Thoracic aorta (tissue), 2 donors: ENCODE results near the gene MICAL2. TPM values are rescaled to one million over a fixed set of nuclear protein-coding genes. Genes with fewer than 3 reads are reported as not detected.

ENCODE experiments used
- ATAC-seq: fragments of 150-250 bp; one replicate; pipeline ENCODE4 v1.8.0; 2017; ENCODE audit warnings: low read depth; ENCODE audit not compliant: insufficient number of reproducible peaks, low FRiP score
- DNase-seq: peaks from one replicate; pipeline ENCODE4 v3.0.0-alpha.2; 2020; ENCODE audit warnings: low spot score
- H3K27ac ChIP-seq, 2 donors: fragments of 200-600 bp; sonication (generic); 1 replicate in 1 of 2; 2 replicates in 1 of 2; pipeline ENCODE4 v1.5.1; 2016; ENCODE audit warnings: mild to moderate bottlenecking in 2 of 2, moderate library complexity in 2 of 2
- H3K27me3 ChIP-seq: fragments of 200-600 bp; sonication (generic); replicated peaks from 2 replicates; pipeline ENCODE4 v1.6.0; 2016; ENCODE audit warnings: mild to moderate bottlenecking; ENCODE audit not compliant: insufficient read depth
- H3K36me3 ChIP-seq: fragments of 200-600 bp; sonication (generic); one replicate; pipeline ENCODE4 v1.5.1; 2016
- H3K4me1 ChIP-seq, 2 donors: fragments of 200-600 bp; sonication (generic); 1 replicate in 1 of 2; 2 replicates in 1 of 2; pipeline versions ENCODE4 v1.5.1 to v1.6.0; 2016; ENCODE audit warnings: low read depth in 2 of 2, mild to moderate bottlenecking in 1 of 2; ENCODE audit not compliant: control insufficient read depth in 1 of 2
- H3K4me3 ChIP-seq: fragments of 200-600 bp; sonication (generic); 2 replicates; pipeline ENCODE4 v1.5.1; 2016; ENCODE audit warnings: mild to moderate bottlenecking
- H3K9me3 ChIP-seq: fragments of 200-600 bp; sonication (generic); 2 replicates; pipeline ENCODE4 v1.5.1; 2016
- total RNA-seq, 2 donors: library from RNA; depleted of rRNA; stranded (reverse); fragments of >200 nt; gene quantifications; one replicate each; pipeline versions ENCODE4 v1.1.0 to v1.2.3, GENCODE V29; 2016
- TF ChIP-seq, protein P1 (sequence below): fragments of 200-600 bp; sonication (generic); IDR thresholded peaks from one replicate; pipeline ENCODE4 v1.5.1; 2019; ENCODE audit warnings: antibody characterized with exemption

Gene MICAL2
- total RNA-seq, 2 donors from 2014 or later: 791 to 989 TPM

DNA sequence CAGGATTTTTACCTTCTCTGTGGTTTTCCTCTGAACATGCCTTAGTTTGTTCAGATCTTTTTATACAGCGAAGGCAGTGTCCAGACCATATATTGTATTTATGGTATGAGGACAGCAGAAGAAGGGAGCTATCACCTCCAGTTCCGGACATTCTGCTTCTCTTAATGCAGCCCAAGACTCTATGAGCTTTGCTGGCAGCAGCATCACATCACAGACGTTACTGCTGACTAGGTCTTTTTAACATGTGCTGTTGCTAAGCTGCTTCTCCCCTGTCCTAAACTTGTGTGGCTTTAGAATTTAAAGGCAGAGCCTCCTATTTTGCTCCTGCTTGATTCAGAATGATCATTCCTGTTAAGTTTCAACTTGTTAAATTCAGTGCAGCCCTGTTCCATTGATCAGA is 13.4 kb downstream of the MICAL2 start:
- ATAC-seq: no peak

DNA sequence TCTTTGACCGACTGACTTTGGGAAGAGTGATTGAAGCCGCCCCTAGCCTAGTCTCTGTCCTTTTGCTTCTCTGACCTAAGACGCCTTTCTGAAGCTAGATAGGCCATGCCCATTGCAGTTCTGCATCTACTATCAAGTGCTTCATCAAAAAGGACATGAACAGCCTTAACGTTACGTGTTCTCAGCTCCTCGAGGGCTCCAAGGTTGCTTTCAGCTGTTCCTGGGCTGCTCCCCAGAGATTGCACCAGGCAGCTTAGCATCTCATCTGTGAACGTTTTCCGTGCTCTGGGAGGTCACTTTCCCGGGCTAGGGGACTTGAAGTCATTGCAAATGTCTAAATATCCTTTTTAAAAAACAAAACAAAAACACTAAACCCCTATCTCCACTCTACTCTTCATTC is 13.9 kb downstream of the MICAL2 start:
- Histone ChIP-seq H3K36me3 (peaks cover 10% of the 10 kb centered on the region), H3K27ac (peak overlapping the region; percentile 51 to 80), H3K4me1 (peaks cover 81 to 92% of the 10 kb centered on the region in 2 donors), H3K4me3 (peak overlapping the region; percentile 9), H3K9me3 (no peaks in the 10 kb centered on the region), H3K27me3 (no peaks in the 10 kb centered on the region)
- TF ChIP-seq, protein P1, sequence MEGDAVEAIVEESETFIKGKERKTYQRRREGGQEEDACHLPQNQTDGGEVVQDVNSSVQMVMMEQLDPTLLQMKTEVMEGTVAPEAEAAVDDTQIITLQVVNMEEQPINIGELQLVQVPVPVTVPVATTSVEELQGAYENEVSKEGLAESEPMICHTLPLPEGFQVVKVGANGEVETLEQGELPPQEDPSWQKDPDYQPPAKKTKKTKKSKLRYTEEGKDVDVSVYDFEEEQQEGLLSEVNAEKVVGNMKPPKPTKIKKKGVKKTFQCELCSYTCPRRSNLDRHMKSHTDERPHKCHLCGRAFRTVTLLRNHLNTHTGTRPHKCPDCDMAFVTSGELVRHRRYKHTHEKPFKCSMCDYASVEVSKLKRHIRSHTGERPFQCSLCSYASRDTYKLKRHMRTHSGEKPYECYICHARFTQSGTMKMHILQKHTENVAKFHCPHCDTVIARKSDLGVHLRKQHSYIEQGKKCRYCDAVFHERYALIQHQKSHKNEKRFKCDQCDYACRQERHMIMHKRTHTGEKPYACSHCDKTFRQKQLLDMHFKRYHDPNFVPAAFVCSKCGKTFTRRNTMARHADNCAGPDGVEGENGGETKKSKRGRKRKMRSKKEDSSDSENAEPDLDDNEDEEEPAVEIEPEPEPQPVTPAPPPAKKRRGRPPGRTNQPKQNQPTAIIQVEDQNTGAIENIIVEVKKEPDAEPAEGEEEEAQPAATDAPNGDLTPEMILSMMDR: no peak
- ATAC-seq: no peak
- no peak for DNase-seq

More for the DNA sequence above, 13.4 kb downstream of the MICAL2 start:
- Histone ChIP-seq H3K9me3 (no peaks in the 10 kb centered on the region), H3K36me3 (peaks cover 6% of the 10 kb centered on the region), H3K27ac (peak overlapping the region; percentile 51 to 80), H3K27me3 (no peaks in the 10 kb centered on the region), H3K4me1 (peaks cover 83 to 93% of the 10 kb centered on the region in 2 donors), H3K4me3 (peak overlapping the region; percentile 9)
- TF ChIP-seq, protein P1: no peak
- no peak for DNase-seq

DNA sequence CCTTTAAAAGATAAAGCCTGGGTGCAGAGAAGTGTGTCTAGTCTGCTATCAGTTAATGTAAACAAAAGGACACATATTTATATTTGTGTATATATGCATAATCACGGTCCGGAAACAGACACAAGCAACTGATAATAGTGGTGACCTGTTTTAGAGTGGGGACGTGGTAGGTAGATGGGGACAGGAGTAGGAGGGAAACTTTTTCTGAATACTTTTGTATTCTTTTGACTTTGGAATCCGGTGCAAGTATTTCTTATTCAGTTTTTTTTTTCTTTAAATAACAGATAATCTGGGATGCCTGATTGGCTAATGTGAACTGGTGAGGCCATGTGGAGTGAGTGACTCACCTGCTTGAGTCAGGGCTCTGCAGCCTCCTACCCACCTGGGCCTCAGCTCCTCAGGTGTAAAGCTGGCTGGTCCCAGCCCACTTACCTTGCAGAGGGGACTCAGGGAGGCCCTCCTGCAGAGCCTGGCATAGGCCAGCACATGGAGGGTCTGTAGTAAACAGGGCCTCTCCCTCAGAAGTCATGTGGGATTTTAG is 15.3 kb downstream of the MICAL2 start:
- no peak overlapping the region for H3K4me3 ChIP-seq

GRCh38 chr11:12126344-12127019 is 16.1 kb downstream of the MICAL2 start:
- Histone ChIP-seq H3K27me3 (no peaks in the 10 kb centered on the region), H3K4me3 (no peak overlapping the region), H3K4me1 (peaks cover 72 to 88% of the 10 kb centered on the region in 2 donors), H3K27ac (peak overlapping the region; percentile 22 to 80), H3K9me3 (no peaks in the 10 kb centered on the region), H3K36me3 (peaks cover 11% of the 10 kb centered on the region)
- ATAC-seq (no peak), DNase-seq (no peak)
- TF ChIP-seq, protein P1: no peak

More for the DNA sequence above, 15.3 kb downstream of the MICAL2 start:
- H3K27ac ChIP-seq: peak overlapping the region; percentile 51 to 80
- H3K27me3 ChIP-seq: no peaks in the 10 kb centered on the region
- DNase-seq (no peak), ATAC-seq (no peak)
- TF ChIP-seq, protein P1: no peak
- H3K36me3 ChIP-seq: peaks cover 10% of the 10 kb centered on the region
- H3K4me1 ChIP-seq: peaks cover 73 to 92% of the 10 kb centered on the region in 2 donors
- no peaks in the 10 kb centered on the region for H3K9me3 ChIP-seq

GRCh38 chr11:12127206-12127898 is 17.0 kb downstream of the MICAL2 start:
- ATAC-seq: no peak
- TF ChIP-seq, protein P1: no peak
- peaks cover 11% of the 10 kb centered on the region for H3K36me3 ChIP-seq
- H3K9me3 ChIP-seq: no peaks in the 10 kb centered on the region
- H3K27me3 ChIP-seq: no peaks in the 10 kb centered on the region
- peaks cover 73 to 88% of the 10 kb centered on the region in 2 donors for H3K4me1 ChIP-seq
- no peak overlapping the region for H3K4me3 ChIP-seq
- DNase-seq: no peak
- peak overlapping the region; percentile 22 to 80 for H3K27ac ChIP-seq
